Stomach (tissue), 4 donors: ENCODE measurements around the gene TNFSF13B.

Source experiments
- POLR2AphosphoS5 ChIP-seq, 3 donors: sonication (generic); formaldehyde crosslinking; IDR thresholded peaks; one replicate each; pipeline ENCODE4 v1.6.1; 2016; ENCODE audit warnings: antibody characterized with exemption in 3 of 3
- TF ChIP-seq, protein P1 (sequence below), 7 experiments: fragments of 450-650 bp in 4 of 7; fragments of 200-600 bp in 3 of 7; sonication (generic) in 3 of 7; IDR thresholded peaks; one replicate each; pipeline ENCODE4 v1.5.1; 2016 to 2019; ENCODE audit warnings: antibody characterized with exemption in 7 of 7, control low read depth in 2 of 7, mild to moderate bottlenecking in 1 of 7

DNA sequence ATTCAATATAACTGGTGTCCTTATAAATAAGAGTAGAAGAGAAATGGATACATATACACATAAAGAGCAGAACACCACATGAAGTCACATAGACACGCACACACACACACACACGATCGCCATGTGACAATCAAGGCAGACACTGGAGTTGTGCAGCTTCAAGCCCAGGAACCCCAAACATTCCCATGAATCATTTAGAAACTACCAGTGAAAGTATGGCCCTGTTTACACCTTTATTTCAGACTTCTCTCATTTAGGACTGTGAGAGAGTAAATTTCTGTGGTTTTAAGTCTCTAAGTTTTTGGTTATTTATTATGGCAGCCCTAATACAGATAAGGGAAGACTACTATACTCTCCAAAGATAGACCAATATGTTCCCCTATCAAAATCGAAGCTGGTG, 20.4 kb upstream of the TNFSF13B start:
- TF ChIP-seq, protein P1, sequence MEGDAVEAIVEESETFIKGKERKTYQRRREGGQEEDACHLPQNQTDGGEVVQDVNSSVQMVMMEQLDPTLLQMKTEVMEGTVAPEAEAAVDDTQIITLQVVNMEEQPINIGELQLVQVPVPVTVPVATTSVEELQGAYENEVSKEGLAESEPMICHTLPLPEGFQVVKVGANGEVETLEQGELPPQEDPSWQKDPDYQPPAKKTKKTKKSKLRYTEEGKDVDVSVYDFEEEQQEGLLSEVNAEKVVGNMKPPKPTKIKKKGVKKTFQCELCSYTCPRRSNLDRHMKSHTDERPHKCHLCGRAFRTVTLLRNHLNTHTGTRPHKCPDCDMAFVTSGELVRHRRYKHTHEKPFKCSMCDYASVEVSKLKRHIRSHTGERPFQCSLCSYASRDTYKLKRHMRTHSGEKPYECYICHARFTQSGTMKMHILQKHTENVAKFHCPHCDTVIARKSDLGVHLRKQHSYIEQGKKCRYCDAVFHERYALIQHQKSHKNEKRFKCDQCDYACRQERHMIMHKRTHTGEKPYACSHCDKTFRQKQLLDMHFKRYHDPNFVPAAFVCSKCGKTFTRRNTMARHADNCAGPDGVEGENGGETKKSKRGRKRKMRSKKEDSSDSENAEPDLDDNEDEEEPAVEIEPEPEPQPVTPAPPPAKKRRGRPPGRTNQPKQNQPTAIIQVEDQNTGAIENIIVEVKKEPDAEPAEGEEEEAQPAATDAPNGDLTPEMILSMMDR (IDR thresholded peaks at IDR 0.05) = no peak
- TF ChIP-seq POLR2AphosphoS5 (IDR thresholded peaks at IDR 0.05) = no peak
